Vagina (tissue), 2 donors: ENCODE data around the gene PECR.

Source experiments
- POLR2A ChIP-seq, 2 donors: fragments of 450-650 bp; IDR thresholded peaks; one replicate each; pipeline ENCODE4 v1.6.1; 2017; ENCODE audit warnings: antibody characterized with exemption in 2 of 2, mild to moderate bottlenecking in 2 of 2, moderate library complexity in 2 of 2
- POLR2AphosphoS5 ChIP-seq, 2 donors: sonication (generic); formaldehyde crosslinking; IDR thresholded peaks; one replicate each; pipeline ENCODE4 v1.9.0; 2017; ENCODE audit warnings: antibody characterized with exemption in 2 of 2, mild to moderate bottlenecking in 2 of 2, low read depth in 1 of 2; ENCODE audit not compliant: insufficient read depth in 1 of 2
- TF ChIP-seq, protein P1 (sequence below), 3 experiments: fragments of 450-650 bp in 2 of 3; fragments of 200-600 bp in 1 of 3; sonication (generic) in 1 of 3; IDR thresholded peaks; one replicate each; pipeline ENCODE4 v1.5.1; 2017 to 2019; ENCODE audit warnings: antibody characterized with exemption in 3 of 3, mild to moderate bottlenecking in 2 of 3, moderate library complexity in 2 of 3

DNA sequence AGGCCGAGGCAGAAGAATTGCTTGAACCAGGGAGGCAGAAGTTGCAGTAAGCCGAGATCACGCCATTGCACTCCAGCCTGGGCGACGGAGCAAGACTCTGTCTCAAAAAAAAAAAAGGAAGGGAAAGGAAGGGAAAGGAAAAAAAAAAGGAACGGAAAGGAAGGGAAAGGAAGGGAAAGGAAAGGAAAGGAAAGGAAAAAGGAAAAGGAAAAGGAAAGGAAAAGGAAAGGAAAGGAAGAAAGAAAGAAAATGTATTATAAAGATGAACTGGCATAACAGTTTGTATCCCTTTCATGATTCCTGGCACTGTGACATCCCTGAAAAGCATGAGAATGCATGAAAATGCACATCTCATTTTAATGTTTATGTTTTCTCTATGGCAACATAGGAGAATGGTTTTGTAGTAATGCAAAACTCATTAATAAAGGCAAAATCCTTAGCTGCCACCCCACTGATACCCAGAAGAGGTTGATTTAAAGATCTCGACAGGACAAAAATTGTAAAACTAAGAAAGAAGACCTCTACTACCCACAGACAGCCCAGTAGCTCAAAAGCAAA lies 56.8 kb downstream of the PECR start:
- TF ChIP-seq POLR2A (IDR thresholded peaks at IDR 0.05) (no peak), POLR2AphosphoS5 (IDR thresholded peaks at IDR 0.05; ENCODE audit: insufficient read depth in 1 of 2, low read depth in 1 of 2) (no peak)
- TF ChIP-seq, protein P1, sequence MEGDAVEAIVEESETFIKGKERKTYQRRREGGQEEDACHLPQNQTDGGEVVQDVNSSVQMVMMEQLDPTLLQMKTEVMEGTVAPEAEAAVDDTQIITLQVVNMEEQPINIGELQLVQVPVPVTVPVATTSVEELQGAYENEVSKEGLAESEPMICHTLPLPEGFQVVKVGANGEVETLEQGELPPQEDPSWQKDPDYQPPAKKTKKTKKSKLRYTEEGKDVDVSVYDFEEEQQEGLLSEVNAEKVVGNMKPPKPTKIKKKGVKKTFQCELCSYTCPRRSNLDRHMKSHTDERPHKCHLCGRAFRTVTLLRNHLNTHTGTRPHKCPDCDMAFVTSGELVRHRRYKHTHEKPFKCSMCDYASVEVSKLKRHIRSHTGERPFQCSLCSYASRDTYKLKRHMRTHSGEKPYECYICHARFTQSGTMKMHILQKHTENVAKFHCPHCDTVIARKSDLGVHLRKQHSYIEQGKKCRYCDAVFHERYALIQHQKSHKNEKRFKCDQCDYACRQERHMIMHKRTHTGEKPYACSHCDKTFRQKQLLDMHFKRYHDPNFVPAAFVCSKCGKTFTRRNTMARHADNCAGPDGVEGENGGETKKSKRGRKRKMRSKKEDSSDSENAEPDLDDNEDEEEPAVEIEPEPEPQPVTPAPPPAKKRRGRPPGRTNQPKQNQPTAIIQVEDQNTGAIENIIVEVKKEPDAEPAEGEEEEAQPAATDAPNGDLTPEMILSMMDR (IDR thresholded peaks at IDR 0.05), result no peak
